Liver (tissue), 9 donors: ENCODE measurements around the gene ZNF574. TPM values are rescaled to one million over a fixed set of nuclear protein-coding genes. Genes with fewer than 3 reads are reported as not detected.

Experiments used
- DNase-seq: peaks from one replicate; pipeline ENCODE4 v3.0.0-alpha.2; 2017; ENCODE audit warnings: low spot score
- H3K27ac ChIP-seq, 2 donors: one replicate each; pipeline ENCODE4 v1.7.0; 2013; ENCODE audit warnings: inconsistent platforms in 2 of 2, low read length in 2 of 2, control low read depth in 1 of 2, low read depth in 1 of 2, mild to moderate bottlenecking in 1 of 2
- H3K27me3 ChIP-seq, 4 donors: one replicate each; pipeline versions ENCODE4 v1.6.1 to v1.7.0; 2013; ENCODE audit warnings: low read length in 3 of 4, inconsistent platforms in 1 of 4, mild to moderate bottlenecking in 1 of 4, moderate library complexity in 1 of 4; ENCODE audit not compliant: control insufficient read depth in 4 of 4, insufficient read depth in 4 of 4
- H3K36me3 ChIP-seq, 4 donors: one replicate each; pipeline versions ENCODE4 v1.6.1 to v1.7.0; 2013; ENCODE audit warnings: low read length in 3 of 4, mild to moderate bottlenecking in 3 of 4, low read depth in 1 of 4, moderate library complexity in 1 of 4; ENCODE audit not compliant: control insufficient read depth in 4 of 4, insufficient read depth in 3 of 4
- H3K4me1 ChIP-seq, 4 donors: one replicate each; pipeline versions ENCODE4 v1.6.1 to v1.7.0; 2013; ENCODE audit warnings: low read length in 3 of 4, mild to moderate bottlenecking in 3 of 4, moderate library complexity in 1 of 4; ENCODE audit not compliant: control insufficient read depth in 4 of 4, insufficient read depth in 4 of 4
- H3K4me3 ChIP-seq, 3 donors: one replicate each; pipeline versions ENCODE4 v1.6.1 to v1.7.0; 2013; ENCODE audit warnings: low read length in 3 of 3, control low read depth in 1 of 3, low read depth in 1 of 3, mild to moderate bottlenecking in 1 of 3
- H3K9ac ChIP-seq, 2 donors: one replicate each; pipeline ENCODE4 v1.7.0; 2013; ENCODE audit warnings: low read length in 2 of 2, mild to moderate bottlenecking in 2 of 2, moderate library complexity in 2 of 2, control low read depth in 1 of 2, low read depth in 1 of 2
- H3K9me3 ChIP-seq, 4 donors: one replicate each; pipeline versions ENCODE4 v1.6.1 to v1.7.0; 2013; ENCODE audit warnings: low read length in 3 of 4; ENCODE audit not compliant: control insufficient read depth in 4 of 4
- EGR1 ChIP-seq, 2 donors: IDR thresholded peaks; 2 replicates each; pipeline ENCODE4 v1.6.1; 2016 to 2018; ENCODE audit warnings: antibody characterized with exemption in 2 of 2, low read depth in 2 of 2
- FOXA1 ChIP-seq: IDR thresholded peaks from 2 replicates; pipeline ENCODE4 v1.6.1; 2016; ENCODE audit warnings: antibody characterized with exemption
- FOXA2 ChIP-seq: IDR thresholded peaks from 2 replicates; pipeline ENCODE4 v1.6.1; 2016; ENCODE audit warnings: antibody characterized with exemption
- GABPA ChIP-seq, 2 donors: IDR thresholded peaks in 1 of 2; conservative IDR thresholded peaks in 1 of 2; 2 replicates each; pipeline ENCODE4 v1.6.1; 2016; ENCODE audit warnings: antibody characterized with exemption in 2 of 2, mild to moderate bottlenecking in 1 of 2, moderate library complexity in 1 of 2
- HNF4A ChIP-seq, 2 donors: conservative IDR thresholded peaks; 2 replicates each; pipeline ENCODE4 v1.6.1; 2016; ENCODE audit warnings: antibody characterized with exemption in 2 of 2, mild to moderate bottlenecking in 2 of 2
- HNF4G ChIP-seq: IDR thresholded peaks from 2 replicates; pipeline ENCODE4 v1.6.1; 2016; ENCODE audit warnings: antibody characterized with exemption
- JUND ChIP-seq, 2 donors: IDR thresholded peaks; 2 replicates each; pipeline ENCODE4 v1.6.1; 2016; ENCODE audit warnings: antibody characterized with exemption in 2 of 2
- NR2F2 ChIP-seq: IDR thresholded peaks from 2 replicates; pipeline ENCODE4 v1.6.1; 2016; ENCODE audit warnings: antibody characterized with exemption
- RAD21 ChIP-seq, 2 donors: IDR thresholded peaks; 2 replicates each; pipeline ENCODE4 v1.6.1; 2016; ENCODE audit warnings: antibody characterized with exemption in 2 of 2, mild to moderate bottlenecking in 2 of 2
- RXRA ChIP-seq, 2 donors: IDR thresholded peaks; 2 replicates each; pipeline ENCODE4 v1.6.1; 2017 to 2018; ENCODE audit warnings: antibody characterized with exemption in 2 of 2, mild to moderate bottlenecking in 1 of 2
- SP1 ChIP-seq: IDR thresholded peaks from 2 replicates; pipeline ENCODE4 v1.6.1; 2018; ENCODE audit warnings: antibody characterized with exemption, mild to moderate bottlenecking
- TAF1 ChIP-seq: conservative IDR thresholded peaks from 2 replicates; pipeline ENCODE4 v1.6.1; 2016; ENCODE audit warnings: antibody characterized with exemption, mild to moderate bottlenecking
- YY1 ChIP-seq: IDR thresholded peaks from 2 replicates; pipeline ENCODE4 v1.6.1; 2016; ENCODE audit warnings: antibody characterized with exemption, mild to moderate bottlenecking
- WGBS: extraction: QIAGEN DNeasy Blood & Tissue Kit; methylation state at CpG from one replicate; pipeline ENCODE4 v1.1.7; 2013; 5-methylcytosine and 5-hydroxymethylcytosine counted together
- polyA plus RNA-seq, 2 donors: library from polyadenylated mRNA; stranded (reverse) in 1 of 2; unstranded in 1 of 2; fragments of 200-250 nt in 1 of 2; fragments of >200 nt in 1 of 2; fragmentation: Nextera tagmentation in 1 of 2; extraction: Ambion mirVana in 1 of 2; gene quantifications; one replicate each; pipeline versions ENCODE4 v1.2.1 to v1.2.3, GENCODE V29; 2013 to 2015
- total RNA-seq, 2 donors: library from RNA; depleted of rRNA; stranded (reverse); fragments of >200 nt; gene quantifications; one replicate each; pipeline ENCODE4 v1.2.3, GENCODE V29; 2014
- TF ChIP-seq, protein P1 (sequence below): IDR thresholded peaks from 2 replicates; pipeline ENCODE4 v1.6.1; 2016; ENCODE audit warnings: antibody characterized with exemption
- TF ChIP-seq, protein P2 (sequence below): fragments of 150-350 bp; IDR thresholded peaks from 2 replicates; pipeline ENCODE4 v1.5.1; 2017; ENCODE audit warnings: improper control_type of control experiment, low read depth, low read length; ENCODE audit not compliant: missing input control
- TF ChIP-seq, protein P3 (sequence below): IDR thresholded peaks from 2 replicates; pipeline ENCODE4 v1.6.1; 2016; ENCODE audit warnings: antibody characterized with exemption
- TF ChIP-seq, protein P4 (sequence below): IDR thresholded peaks from 2 replicates; pipeline ENCODE4 v1.6.1; 2016; ENCODE audit warnings: antibody characterized with exemption
- TF ChIP-seq, protein P5 (sequence below): IDR thresholded peaks from 2 replicates; pipeline ENCODE4 v1.6.1; 2016; ENCODE audit warnings: antibody characterized with exemption, mild to moderate bottlenecking
- donor health status: healthy.
- donor health status: healthy.
- donor health status: healthy.
- donor health status: healthy.
- donor health status: healthy.

The ZNF574 gene
- total and polyA plus RNA-seq, 4 donors: 3.3 to 7.4 (median 6.5) TPM

DNA sequence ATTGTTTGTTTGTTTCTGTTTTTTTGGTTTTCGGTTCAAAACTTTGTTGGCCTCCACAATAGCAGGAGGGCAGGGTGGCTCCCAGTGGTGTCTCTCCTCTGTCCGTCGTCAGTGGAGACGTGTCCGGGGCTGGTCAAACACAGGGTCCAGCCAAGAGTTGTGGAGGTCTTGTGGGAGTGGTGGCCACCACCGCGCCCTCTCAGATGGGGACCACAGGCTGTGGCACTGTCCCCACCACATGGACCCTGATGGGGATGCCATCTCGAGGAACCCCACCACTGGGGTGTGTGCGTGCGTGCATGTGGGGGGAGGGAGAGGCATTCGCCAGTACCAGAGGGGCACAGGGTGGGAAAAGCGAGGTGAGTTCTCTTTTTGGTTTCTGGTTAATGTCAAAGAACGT is 13.8 kb downstream of the ZNF574 start:
- Histone ChIP-seq H3K9ac (no peak overlapping the region), H3K4me1 (no peaks in the 10 kb centered on the region), H3K4me3 (no peak overlapping the region), H3K27ac (no peak overlapping the region), H3K36me3 (no peaks in the 10 kb centered on the region), H3K27me3 (no peaks in the 10 kb centered on the region), H3K9me3 (no peaks in the 10 kb centered on the region)
- no peak for DNase-seq
- 88% methylated on average over 13 of the region's 13 CpGs for WGBS
- no peak for TF ChIP-seq GABPA (IDR thresholded peaks at IDR 0.05 in 1 of 2, conservative IDR thresholded peaks at IDR 0.05 in 1 of 2)
- no peak for TF ChIP-seq YY1
- TF ChIP-seq JUND (IDR thresholded peaks at IDR 0.05): no peak
- TF ChIP-seq EGR1 (IDR thresholded peaks at IDR 0.05; ENCODE audit: low read depth in 2 of 2): no peak
- TF ChIP-seq FOXA1: no peak
- no peak for TF ChIP-seq FOXA2

DNA sequence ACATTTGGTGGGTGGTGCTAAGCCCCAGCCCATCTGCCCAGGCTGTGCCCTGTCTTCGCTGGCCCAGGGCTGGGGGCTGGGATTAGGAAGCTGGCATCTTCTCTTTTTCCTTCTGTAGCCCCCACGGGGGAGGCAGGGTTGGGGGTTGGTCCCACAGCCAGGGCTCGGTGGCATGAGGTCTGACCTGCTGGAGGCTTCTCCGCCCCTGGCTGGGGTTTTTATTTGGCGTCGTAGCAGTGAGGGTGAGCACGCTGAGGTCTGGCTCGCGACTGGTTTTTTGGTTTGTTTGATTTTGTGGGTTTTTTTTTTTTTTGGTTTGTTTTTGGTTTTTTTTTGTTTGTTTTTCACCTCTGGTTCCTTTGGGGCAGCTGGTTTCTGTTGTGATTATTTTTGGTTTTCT is 14.7 kb downstream of the ZNF574 start:
- H3K4me1 ChIP-seq: no peaks in the 10 kb centered on the region
- TF ChIP-seq RAD21 (IDR thresholded peaks at IDR 0.05) (no peak), GABPA (IDR thresholded peaks at IDR 0.05 in 1 of 2, conservative IDR thresholded peaks at IDR 0.05 in 1 of 2) (no peak), TAF1 (no peak), HNF4G (no peak), FOXA2 (no peak), HNF4A (conservative IDR thresholded peaks at IDR 0.05) (no peak), YY1 (no peak), NR2F2 (no peak), SP1 (no peak), RXRA (IDR thresholded peaks at IDR 0.05) (no peak), FOXA1 (no peak)
- TF ChIP-seq, protein P1, sequence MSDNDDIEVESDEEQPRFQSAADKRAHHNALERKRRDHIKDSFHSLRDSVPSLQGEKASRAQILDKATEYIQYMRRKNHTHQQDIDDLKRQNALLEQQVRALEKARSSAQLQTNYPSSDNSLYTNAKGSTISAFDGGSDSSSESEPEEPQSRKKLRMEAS: no peak
- TF ChIP-seq, protein P2, sequence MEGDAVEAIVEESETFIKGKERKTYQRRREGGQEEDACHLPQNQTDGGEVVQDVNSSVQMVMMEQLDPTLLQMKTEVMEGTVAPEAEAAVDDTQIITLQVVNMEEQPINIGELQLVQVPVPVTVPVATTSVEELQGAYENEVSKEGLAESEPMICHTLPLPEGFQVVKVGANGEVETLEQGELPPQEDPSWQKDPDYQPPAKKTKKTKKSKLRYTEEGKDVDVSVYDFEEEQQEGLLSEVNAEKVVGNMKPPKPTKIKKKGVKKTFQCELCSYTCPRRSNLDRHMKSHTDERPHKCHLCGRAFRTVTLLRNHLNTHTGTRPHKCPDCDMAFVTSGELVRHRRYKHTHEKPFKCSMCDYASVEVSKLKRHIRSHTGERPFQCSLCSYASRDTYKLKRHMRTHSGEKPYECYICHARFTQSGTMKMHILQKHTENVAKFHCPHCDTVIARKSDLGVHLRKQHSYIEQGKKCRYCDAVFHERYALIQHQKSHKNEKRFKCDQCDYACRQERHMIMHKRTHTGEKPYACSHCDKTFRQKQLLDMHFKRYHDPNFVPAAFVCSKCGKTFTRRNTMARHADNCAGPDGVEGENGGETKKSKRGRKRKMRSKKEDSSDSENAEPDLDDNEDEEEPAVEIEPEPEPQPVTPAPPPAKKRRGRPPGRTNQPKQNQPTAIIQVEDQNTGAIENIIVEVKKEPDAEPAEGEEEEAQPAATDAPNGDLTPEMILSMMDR: no peak
- TF ChIP-seq, protein P3, sequence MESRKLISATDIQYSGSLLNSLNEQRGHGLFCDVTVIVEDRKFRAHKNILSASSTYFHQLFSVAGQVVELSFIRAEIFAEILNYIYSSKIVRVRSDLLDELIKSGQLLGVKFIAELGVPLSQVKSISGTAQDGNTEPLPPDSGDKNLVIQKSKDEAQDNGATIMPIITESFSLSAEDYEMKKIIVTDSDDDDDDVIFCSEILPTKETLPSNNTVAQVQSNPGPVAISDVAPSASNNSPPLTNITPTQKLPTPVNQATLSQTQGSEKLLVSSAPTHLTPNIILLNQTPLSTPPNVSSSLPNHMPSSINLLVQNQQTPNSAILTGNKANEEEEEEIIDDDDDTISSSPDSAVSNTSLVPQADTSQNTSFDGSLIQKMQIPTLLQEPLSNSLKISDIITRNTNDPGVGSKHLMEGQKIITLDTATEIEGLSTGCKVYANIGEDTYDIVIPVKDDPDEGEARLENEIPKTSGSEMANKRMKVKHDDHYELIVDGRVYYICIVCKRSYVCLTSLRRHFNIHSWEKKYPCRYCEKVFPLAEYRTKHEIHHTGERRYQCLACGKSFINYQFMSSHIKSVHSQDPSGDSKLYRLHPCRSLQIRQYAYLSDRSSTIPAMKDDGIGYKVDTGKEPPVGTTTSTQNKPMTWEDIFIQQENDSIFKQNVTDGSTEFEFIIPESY: no peak
- H3K4me3 ChIP-seq: no peak overlapping the region
- DNase-seq: no peak
- H3K9me3 ChIP-seq: no peaks in the 10 kb centered on the region
- H3K27me3 ChIP-seq: no peaks in the 10 kb centered on the region
- H3K9ac ChIP-seq: no peak overlapping the region
- H3K27ac ChIP-seq: no peak overlapping the region
- no peaks in the 10 kb centered on the region for H3K36me3 ChIP-seq
- WGBS: 53% methylated on average over 9 of the region's 9 CpGs

DNA sequence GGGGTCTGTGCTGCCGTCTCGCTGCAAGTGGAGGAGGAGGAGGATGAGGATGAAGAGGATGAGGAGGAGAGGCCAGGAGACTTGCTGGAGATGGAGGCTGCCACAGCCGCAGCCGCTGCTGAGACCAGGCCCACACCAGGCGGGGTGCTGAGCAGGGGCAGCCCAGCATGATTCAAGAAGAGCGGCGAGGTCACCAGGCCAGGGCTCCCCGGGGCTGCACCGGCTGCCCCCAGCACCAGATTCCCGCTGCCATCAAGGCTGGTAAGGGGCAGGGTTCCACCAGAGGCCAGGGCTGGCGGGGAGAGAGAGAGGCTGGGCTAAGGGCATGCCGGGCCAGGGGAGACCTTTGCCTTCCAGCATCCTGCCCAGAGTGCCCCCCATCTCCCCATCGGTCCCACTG is 15.3 kb downstream of the ZNF574 start:
- H3K27me3 ChIP-seq: no peaks in the 10 kb centered on the region
- H3K9ac ChIP-seq: no peak overlapping the region
- H3K4me1 ChIP-seq: no peaks in the 10 kb centered on the region
- no peak overlapping the region for H3K27ac ChIP-seq
- 90% methylated on average over 13 of the region's 13 CpGs for WGBS
- no peak overlapping the region for H3K4me3 ChIP-seq
- DNase-seq: no peak
- H3K9me3 ChIP-seq: no peaks in the 10 kb centered on the region
- H3K36me3 ChIP-seq: no peaks in the 10 kb centered on the region
- TF ChIP-seq FOXA2: no peak
- no peak for TF ChIP-seq GABPA (IDR thresholded peaks at IDR 0.05 in 1 of 2, conservative IDR thresholded peaks at IDR 0.05 in 1 of 2)
- TF ChIP-seq, protein P4, sequence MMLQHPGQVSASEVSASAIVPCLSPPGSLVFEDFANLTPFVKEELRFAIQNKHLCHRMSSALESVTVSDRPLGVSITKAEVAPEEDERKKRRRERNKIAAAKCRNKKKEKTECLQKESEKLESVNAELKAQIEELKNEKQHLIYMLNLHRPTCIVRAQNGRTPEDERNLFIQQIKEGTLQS: no peak
- no peak for TF ChIP-seq RXRA (IDR thresholded peaks at IDR 0.05)
- no peak for TF ChIP-seq JUND (IDR thresholded peaks at IDR 0.05)
- TF ChIP-seq, protein P3: no peak
- no peak for TF ChIP-seq EGR1 (IDR thresholded peaks at IDR 0.05; ENCODE audit: low read depth in 2 of 2)
- no peak for TF ChIP-seq HNF4G
- TF ChIP-seq, protein P5, sequence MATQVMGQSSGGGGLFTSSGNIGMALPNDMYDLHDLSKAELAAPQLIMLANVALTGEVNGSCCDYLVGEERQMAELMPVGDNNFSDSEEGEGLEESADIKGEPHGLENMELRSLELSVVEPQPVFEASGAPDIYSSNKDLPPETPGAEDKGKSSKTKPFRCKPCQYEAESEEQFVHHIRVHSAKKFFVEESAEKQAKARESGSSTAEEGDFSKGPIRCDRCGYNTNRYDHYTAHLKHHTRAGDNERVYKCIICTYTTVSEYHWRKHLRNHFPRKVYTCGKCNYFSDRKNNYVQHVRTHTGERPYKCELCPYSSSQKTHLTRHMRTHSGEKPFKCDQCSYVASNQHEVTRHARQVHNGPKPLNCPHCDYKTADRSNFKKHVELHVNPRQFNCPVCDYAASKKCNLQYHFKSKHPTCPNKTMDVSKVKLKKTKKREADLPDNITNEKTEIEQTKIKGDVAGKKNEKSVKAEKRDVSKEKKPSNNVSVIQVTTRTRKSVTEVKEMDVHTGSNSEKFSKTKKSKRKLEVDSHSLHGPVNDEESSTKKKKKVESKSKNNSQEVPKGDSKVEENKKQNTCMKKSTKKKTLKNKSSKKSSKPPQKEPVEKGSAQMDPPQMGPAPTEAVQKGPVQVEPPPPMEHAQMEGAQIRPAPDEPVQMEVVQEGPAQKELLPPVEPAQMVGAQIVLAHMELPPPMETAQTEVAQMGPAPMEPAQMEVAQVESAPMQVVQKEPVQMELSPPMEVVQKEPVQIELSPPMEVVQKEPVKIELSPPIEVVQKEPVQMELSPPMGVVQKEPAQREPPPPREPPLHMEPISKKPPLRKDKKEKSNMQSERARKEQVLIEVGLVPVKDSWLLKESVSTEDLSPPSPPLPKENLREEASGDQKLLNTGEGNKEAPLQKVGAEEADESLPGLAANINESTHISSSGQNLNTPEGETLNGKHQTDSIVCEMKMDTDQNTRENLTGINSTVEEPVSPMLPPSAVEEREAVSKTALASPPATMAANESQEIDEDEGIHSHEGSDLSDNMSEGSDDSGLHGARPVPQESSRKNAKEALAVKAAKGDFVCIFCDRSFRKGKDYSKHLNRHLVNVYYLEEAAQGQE: no peak
- TF ChIP-seq FOXA1: no peak
- no peak for TF ChIP-seq SP1
- no peak for TF ChIP-seq YY1
- no peak for TF ChIP-seq NR2F2
